NCI-H748 (cell line): ENCODE measurements around the gene HTR4.

Experiments used
- DNase-seq: peaks from one replicate; lab custom pipeline; 2025; ENCODE audit not compliant: unreplicated experiment; lab: John Stamatoyannopoulos, UW

The HTR4 gene

GRCh38 chr5:148438933-148439332, 215.4 kb downstream of the HTR4 start:
- DNase-seq, result no peak

- no peak for DNase-seq
Observed at GRCh38 chr5:148437249-148437648, 217.1 kb downstream of the HTR4 start.

- no peak for DNase-seq
Observed at GRCh38 chr5:148436029-148436428, 218.3 kb downstream of the HTR4 start.

GRCh38 chr5:148433826-148434225, 220.5 kb downstream of the HTR4 start:
- no peak for DNase-seq
